Muscle of arm (tissue), 14 donors: ENCODE measurements around the gene OR6S1. TPM values are rescaled to one million over a fixed set of nuclear protein-coding genes. Genes with fewer than 3 reads are reported as not detected.

ENCODE experiments used
- DNase-seq: peaks from one replicate; pipeline ENCODE4 v3.0.0-alpha.2; 2013
- long read RNA-seq, 11 donors: transcript quantifications; one replicate each; lab custom pipeline, GENCODE V29; 2026
- polyA plus RNA-seq, 12 donors: library from polyadenylated mRNA; unstranded; fragments of 120-200 nt; gene quantifications; one replicate each; pipeline ENCODE4 v1.2.1, GENCODE V29; 2013; ENCODE audit not compliant: insufficient read length in 12 of 12

Gene OR6S1, protein sequence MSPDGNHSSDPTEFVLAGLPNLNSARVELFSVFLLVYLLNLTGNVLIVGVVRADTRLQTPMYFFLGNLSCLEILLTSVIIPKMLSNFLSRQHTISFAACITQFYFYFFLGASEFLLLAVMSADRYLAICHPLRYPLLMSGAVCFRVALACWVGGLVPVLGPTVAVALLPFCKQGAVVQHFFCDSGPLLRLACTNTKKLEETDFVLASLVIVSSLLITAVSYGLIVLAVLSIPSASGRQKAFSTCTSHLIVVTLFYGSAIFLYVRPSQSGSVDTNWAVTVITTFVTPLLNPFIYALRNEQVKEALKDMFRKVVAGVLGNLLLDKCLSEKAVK
- not detected for polyA plus RNA-seq
- long read RNA-seq, donor 1: 0 reads
- long read RNA-seq, donor 2: 0 reads
- long read RNA-seq, donor 3: 0 reads
- long read RNA-seq, donor 4: 0 reads
- long read RNA-seq, donor 5: 0 reads
- long read RNA-seq, donor 6: 0 reads
- long read RNA-seq, donor 7: 0 reads
- long read RNA-seq, donor 8: 0 reads
- long read RNA-seq, donor 9: 0 reads
- long read RNA-seq, donor 10: 0 reads
- long read RNA-seq, donor 11: 0 reads

GRCh38 chr14:20641591-20641990 is at the start of gene OR6S1:
Gene OR6S1, minus strand, starts transcription at chr14:20641691. Its CDS starts 0 bp downstream, at chr14:20641691.
- DNase-seq: no peak

- peak; percentile 80 for DNase-seq
These were observed 49.6 kb upstream of the OR6S1 start for GRCh38 chr14:20690848-20691640.

- no peak for DNase-seq
These were observed 46.8 kb upstream of the OR6S1 start, which contains the start of gene ANG for GRCh38 chr14:20688167-20688839. Gene ANG, plus strand, starts transcription at chr14:20688764. Its CDS starts 4,801 bp downstream, at chr14:20693565.

DNA sequence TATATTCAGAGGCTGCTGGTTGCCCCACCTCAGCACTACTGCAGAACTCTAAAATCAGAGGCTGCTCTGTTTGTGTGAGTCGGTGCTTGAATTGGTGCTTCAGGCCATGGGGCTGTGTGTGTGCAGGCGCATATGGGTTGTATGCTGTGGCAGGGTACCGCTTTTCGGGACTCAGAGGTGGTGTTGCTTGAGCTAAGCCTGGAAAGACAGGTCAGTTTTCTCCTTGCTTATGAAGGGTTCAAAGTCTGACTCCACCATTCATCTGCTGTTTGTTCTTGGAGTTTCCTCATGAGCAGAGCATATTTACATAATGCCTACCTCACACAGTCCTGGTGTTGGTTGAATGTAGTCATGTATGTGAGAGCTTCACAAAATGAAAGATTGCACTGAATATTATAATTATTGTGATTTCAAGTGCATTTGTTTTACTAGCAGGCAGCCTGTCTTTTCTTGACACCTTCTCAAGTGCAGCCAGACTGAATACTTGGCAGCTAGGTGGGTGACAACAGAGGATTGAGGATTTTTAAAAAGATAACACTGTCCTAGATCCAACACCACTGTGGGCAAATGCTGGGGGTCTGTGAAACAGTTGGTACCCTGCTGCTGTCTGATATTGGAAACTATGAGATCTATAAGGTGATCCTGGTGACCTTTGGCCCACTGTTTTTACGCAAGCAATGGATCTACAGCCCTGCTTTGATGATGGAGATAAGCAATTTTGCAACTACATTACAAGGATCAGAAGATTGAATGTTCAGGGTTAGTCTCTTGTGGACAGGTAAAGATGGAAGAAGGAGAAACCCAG is 46.1 kb upstream of the OR6S1 start:
- no peak for DNase-seq

- no peak for DNase-seq
These were observed 45.1 kb upstream of the OR6S1 start for GRCh38 chr14:20686386-20687143.

DNA sequence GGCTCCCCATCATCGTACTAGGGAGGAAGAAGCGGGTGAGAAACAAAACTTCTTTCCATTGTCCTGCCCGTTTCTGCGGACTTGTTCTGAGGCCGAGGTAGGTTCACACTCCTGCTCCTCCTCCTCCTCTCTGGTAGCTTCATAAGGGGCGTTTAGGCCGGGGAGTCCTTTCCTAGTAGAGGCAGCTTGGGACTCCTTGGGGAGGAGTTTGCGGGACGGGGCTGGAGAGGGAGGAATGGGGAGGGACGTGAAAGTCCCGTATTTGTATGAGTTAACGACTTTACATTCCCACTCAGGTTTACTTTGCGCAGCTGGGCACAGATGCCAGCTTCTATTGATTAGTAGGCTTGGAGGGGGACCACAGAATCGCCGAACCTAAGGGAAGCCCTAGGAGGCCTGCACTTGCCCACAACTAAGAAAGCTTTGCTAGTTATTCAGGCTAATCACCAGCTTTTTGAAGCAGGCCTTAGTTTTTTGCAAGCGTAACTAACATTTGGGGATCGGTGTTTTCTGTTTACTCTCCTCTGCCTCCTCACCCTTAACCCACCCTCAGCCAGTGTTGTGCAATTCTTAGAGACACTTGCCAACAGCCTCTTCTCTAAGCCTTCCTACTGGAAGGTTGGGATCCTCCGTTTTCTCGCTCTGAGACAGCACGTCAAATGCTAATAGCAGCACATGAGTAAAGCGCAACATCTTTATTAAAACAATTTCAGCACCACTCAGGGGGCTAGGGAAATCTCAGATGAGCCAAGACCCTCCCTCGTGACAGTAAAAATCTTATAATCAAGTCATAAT is 43.4 kb upstream of the OR6S1 start:
- DNase-seq: no peak

DNA sequence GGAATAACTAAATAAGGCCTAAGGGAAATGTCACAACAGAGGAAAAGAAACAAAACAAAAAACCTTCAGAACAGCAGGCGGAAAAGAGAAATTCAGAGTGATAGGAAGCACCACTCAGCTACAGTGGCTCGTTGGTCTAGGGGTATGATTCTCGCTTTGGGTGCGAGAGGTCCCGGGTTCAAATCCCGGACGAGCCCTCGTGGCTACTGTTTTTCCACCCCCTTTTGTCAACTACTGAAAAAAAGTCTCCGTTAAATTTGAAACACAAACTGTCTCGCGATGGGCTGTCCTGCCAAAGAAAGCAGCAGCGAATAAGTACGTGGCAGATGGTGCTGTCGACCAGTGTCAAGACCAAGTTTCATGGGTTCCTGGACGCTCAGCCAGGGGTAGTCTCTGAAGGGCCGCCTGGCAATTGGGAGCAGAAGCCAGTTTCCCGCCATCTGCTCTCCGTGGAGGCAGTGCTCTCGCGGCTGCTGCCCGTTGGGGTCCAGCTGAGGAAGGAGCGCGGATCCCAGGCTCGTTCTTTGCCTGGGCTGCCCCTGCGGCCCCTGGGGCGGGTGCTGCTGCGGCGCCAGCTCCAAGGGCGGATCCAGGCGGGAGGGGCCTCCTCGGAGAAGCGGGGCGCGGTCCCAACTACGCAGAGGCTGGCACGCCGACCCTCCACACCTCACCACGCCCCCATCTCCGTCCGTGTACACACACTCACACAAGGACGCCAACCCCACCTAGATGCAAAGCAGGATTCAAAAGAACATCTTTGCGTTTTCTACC is 42.6 kb upstream of the OR6S1 start, which contains the start of gene RNASE4:
Gene RNASE4 (plus strand): TSS at position 670 of the 771 bp plus-strand sequence. CDS start 14,812 bp downstream, outside the sequence.
- DNase-seq: peak; percentile 89

DNA sequence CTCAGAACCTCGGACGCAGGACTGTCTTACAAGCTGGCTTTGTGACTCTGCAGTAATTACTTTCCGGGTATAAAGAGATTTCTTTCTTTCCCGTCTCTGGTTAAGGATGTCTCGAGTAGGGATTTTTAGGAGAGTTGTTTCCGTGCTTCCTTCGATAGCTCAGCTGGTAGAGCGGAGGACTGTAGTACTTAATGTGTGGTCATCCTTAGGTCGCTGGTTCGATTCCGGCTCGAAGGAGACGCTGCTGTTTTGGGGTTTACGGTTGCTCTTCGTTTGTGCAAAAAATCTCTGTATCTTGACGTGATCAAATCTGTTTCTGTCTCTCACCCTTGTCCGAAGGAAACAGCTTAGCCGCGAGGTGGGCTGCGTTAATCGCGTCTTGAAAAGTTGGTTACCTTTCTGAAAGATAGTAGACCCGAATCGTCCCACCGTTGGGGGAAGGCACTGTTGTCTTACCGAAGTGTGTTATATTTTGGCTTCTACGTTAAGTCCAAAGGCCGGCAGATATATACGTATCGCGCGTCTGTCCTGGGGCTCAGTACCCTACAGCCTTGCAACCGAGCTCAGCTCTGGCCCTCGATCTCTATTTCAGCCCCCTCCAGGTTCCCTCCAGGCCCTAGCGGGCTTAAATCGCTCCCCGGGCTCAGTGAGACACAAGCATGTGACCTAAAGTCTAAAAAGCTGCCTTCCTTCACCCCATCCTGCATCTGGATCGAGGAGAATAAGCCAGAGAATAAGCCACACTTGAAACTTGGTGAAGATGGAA is 41.8 kb upstream of the OR6S1 start:
- peak; percentile 92 for DNase-seq

DNA sequence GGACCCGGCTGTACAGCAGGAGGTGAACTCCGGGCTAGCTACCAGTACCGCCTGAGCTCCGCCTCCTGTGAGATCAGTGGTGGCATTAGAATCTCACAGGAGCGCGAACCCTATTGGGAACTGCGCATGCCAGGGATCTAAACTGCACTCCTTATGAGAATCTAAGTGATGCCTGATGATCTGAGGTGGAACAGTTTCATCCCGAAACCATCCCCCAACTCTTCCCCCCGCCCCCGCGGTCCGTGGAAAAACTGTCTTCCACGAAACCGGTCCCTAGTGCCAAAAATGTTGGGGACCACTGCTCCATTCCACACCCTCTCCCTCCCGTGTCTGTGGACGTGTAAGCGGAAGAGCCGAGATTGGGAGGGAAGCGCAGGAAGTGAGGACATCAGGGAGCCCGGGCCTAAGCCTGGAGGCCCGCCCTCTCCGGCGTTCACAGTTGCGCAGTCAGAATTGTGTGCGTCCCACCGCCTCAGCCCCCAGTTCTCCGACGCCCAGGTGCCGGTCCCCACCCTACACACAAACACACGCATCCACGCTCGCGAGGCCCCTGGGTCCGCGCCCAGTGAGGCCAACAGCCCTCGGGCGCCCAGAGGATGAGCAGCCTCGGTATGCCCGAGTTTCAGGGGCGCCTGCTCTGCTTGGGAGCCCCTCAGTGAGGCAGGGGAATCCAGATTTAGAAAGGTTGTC is 41.1 kb upstream of the OR6S1 start:
- peak; percentile 97 for DNase-seq

DNA sequence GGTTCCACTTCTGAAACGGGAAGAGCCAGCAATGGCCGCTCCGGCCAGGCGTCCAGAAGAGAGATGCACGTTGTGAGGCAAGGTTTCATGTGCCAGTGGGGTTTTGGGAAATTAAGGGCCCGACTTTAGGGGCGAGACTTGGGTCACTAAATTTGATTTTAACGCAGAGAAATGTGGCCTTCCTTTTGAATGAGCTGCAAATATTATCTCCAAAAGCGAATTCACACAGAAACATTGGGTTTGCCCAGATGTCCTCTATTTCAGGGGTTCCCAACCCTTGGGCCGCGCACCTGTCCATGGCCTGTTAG is 40.6 kb upstream of the OR6S1 start:
- peak; percentile 72 for DNase-seq

GRCh38 chr14:20681348-20682126 is 40.0 kb upstream of the OR6S1 start:
- DNase-seq: peak; percentile 93

GRCh38 chr14:20680843-20681347 is 39.4 kb upstream of the OR6S1 start:
- no peak for DNase-seq

DNA sequence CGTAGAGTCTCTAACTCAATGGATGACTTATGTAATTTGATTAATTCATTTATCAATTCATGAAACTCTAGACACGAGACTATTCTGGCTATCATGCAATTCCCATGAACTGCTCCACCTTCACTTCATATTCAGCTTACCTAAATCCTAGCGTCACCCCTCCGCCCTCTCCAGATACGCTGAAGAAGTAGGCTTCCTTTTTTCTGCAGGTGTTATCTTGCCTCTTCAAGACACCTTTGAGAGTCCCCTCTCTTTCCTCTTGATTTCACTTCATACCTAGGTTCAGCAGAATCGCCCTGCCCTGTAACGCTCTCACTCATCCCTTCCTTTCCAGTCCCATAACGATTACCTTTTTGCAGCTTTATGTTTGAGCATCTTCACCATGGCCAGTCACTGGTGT is 38.9 kb upstream of the OR6S1 start:
- DNase-seq: no peak

DNA sequence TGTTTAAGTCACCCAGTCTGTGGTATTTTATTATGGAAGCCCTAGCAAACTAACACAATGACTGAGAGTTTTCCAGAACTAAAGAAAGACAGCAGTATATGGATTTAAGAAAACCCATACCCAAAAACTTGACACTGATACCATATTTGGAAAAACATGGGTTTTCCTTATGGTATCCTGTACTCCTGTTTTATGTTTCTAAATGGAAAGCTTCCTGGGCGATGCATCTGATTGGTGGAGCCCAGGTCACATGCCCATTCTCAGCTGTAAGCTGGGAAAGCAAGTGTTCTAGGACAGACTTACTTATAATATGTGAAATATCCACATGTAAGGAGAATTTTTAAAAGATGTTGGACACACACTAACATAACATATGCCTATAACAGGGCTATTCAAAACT is 38.4 kb upstream of the OR6S1 start:
- DNase-seq: no peak

DNA sequence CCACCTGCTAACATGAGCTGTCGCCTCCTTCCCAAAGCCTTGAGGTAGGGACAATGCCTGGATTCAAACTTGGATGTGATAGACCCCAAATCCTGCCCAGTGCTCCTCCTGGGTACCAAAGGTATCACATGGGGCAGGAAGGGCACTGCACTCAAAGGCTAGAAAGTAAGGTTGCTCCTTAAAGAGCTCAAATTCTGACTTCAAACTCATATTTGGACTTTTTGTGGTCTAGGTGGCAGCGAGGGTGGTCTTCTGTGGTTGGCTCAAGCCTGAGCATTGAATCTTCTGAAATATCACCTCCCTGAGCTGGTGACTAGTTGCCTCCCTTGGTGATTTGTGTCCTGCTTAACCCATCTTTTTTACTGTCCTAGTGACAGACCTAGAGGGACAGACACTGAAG is 34.6 kb upstream of the OR6S1 start:
- DNase-seq: no peak

- no peak for DNase-seq
These were observed 34.2 kb upstream of the OR6S1 start for GRCh38 chr14:20675669-20676068.
